DMS53 treated with DMSO at 0.1 percent for 48 hours (cell line): ENCODE measurements around the gene CPED1.

Source experiments
- DNase-seq: peaks from one replicate; lab custom pipeline; 2025; ENCODE audit not compliant: unreplicated experiment; lab: John Stamatoyannopoulos, UW

CPED1 gene

GRCh38 chr7:121132940-121133339 is 144.4 kb downstream of the CPED1 start:
- no peak for DNase-seq

GRCh38 chr7:121133444-121133843 is 144.9 kb downstream of the CPED1 start:
- no peak for DNase-seq

GRCh38 chr7:121137580-121137979 is 149.1 kb downstream of the CPED1 start:
- DNase-seq, result no peak

- DNase-seq, result peak; percentile 99
Observed at GRCh38 chr7:121138262-121138933, 149.9 kb downstream of the CPED1 start.

- DNase-seq, result peak; percentile 14
Observed at GRCh38 chr7:121139427-121139826, 150.9 kb downstream of the CPED1 start.

- DNase-seq, result peak; percentile 52
Observed at GRCh38 chr7:121140790-121141189, 152.3 kb downstream of the CPED1 start.

- no peak for DNase-seq
Observed at GRCh38 chr7:121151774-121152221, 163.3 kb downstream of the CPED1 start.

GRCh38 chr7:121153411-121153810 is 164.9 kb downstream of the CPED1 start:
- DNase-seq, result no peak

GRCh38 chr7:121153995-121154394 is 165.5 kb downstream of the CPED1 start:
- no peak for DNase-seq

GRCh38 chr7:121156825-121157224 is 168.3 kb downstream of the CPED1 start:
- no peak for DNase-seq

GRCh38 chr7:121157341-121157751 is 168.8 kb downstream of the CPED1 start:
- DNase-seq, result no peak

- DNase-seq, result no peak
Observed at GRCh38 chr7:121157885-121158590, 169.5 kb downstream of the CPED1 start.

GRCh38 chr7:121158665-121159064 is 170.2 kb downstream of the CPED1 start:
- no peak for DNase-seq

GRCh38 chr7:121159553-121159952 is 171.0 kb downstream of the CPED1 start:
- DNase-seq, result no peak

- DNase-seq, result no peak
Observed at GRCh38 chr7:121160150-121161008, 171.9 kb downstream of the CPED1 start.

- DNase-seq, result no peak
Observed at GRCh38 chr7:121163699-121164098, 175.2 kb downstream of the CPED1 start.

- no peak for DNase-seq
Observed at GRCh38 chr7:121164247-121164646, 175.7 kb downstream of the CPED1 start.

- no peak for DNase-seq
Observed at GRCh38 chr7:121166916-121167315, 178.4 kb downstream of the CPED1 start.

GRCh38 chr7:121167971-121168370 is 179.5 kb downstream of the CPED1 start:
- DNase-seq, result no peak

GRCh38 chr7:121169469-121169868 is 181.0 kb downstream of the CPED1 start:
- DNase-seq, result no peak

- DNase-seq, result no peak
Observed at GRCh38 chr7:121172484-121172883, 184.0 kb downstream of the CPED1 start.

- DNase-seq, result no peak
Observed at GRCh38 chr7:121175826-121176225, 187.3 kb downstream of the CPED1 start.
